GM12874 (cell line): ENCODE measurements around the gene LYPD6.

Source experiments
- TF ChIP-seq, protein P1 (sequence below): IDR thresholded peaks from 2 replicates; pipeline ENCODE4 v1.5.1; 2011; ENCODE audit warnings: low read depth, mild to moderate bottlenecking, control low read depth, low read length, moderate library complexity; ENCODE audit not compliant: insufficient read depth

The LYPD6 gene

DNA sequence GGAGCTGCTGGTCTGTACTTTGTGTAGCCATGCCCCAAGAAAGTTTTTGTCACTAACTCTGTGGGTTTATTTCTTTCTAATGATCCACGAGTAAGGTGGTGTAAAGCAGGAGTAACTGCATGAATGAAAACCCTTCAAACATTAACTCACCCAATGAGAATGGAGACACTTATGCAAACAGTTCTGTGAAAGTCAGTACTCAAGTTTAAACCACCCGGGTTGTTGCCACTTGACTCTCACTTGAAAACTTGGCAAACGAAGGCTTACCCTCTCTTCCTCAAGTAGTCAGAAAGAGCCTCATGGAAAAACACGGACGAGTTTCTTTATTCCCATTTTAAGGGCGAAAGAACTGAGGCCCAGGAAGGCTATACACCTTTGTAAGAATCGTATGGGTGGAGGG, 139.7 kb downstream of the LYPD6 start:
- TF ChIP-seq, protein P1, sequence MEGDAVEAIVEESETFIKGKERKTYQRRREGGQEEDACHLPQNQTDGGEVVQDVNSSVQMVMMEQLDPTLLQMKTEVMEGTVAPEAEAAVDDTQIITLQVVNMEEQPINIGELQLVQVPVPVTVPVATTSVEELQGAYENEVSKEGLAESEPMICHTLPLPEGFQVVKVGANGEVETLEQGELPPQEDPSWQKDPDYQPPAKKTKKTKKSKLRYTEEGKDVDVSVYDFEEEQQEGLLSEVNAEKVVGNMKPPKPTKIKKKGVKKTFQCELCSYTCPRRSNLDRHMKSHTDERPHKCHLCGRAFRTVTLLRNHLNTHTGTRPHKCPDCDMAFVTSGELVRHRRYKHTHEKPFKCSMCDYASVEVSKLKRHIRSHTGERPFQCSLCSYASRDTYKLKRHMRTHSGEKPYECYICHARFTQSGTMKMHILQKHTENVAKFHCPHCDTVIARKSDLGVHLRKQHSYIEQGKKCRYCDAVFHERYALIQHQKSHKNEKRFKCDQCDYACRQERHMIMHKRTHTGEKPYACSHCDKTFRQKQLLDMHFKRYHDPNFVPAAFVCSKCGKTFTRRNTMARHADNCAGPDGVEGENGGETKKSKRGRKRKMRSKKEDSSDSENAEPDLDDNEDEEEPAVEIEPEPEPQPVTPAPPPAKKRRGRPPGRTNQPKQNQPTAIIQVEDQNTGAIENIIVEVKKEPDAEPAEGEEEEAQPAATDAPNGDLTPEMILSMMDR, result no peak

- TF ChIP-seq, protein P1, result no peak
These were observed 142.0 kb downstream of the LYPD6 start for GRCh38 chr2:149472413-149472812.

GRCh38 chr2:149473068-149473467, 142.7 kb downstream of the LYPD6 start:
- TF ChIP-seq, protein P1, result no peak

DNA sequence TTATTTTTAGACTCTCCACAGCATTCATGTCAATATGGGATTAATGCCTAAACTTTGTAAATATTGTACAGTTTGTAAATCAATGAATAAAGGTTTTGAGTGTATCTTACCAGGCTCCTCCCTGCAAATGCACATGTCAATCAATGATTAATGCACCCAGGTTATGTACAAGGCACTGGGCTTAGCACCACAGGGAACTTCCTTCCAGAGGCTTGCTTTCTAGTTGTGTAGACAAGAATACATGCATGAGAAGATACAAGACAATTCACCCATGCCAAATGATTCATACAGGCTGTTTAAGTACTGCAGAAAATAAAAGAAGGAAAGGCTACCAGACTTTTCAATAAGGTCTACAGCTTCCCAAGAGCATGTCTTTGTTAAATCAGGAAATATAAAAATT, 143.1 kb downstream of the LYPD6 start:
- TF ChIP-seq, protein P1, result no peak

- TF ChIP-seq, protein P1, result no peak
These were observed 152.7 kb downstream of the LYPD6 start for GRCh38 chr2:149483004-149483605.

DNA sequence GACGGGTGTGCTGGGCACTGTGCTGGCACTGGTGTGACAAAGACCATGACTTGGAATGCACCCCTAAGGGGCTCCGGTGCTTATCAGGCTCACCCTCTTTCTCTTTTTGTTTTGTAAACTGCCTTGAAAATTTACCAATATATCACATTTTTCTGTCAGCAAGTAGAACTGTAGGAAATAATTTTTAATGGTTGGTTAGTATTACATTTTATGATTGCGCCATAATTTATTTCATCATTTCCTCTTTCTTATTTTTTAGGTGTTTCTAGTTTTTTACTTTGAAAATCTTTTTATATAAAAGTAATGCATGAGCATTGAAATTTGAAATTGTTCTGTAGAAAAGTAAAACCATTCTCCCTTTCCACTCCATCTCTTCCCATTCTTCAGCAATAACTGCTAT, 156.3 kb downstream of the LYPD6 start:
- TF ChIP-seq, protein P1, result no peak

GRCh38 chr2:149487189-149487588, 156.8 kb downstream of the LYPD6 start:
- TF ChIP-seq, protein P1, result no peak
